ENCODE results near the gene DCT. TPM values are rescaled to one million over a fixed set of nuclear protein-coding genes. Genes with fewer than 3 reads are reported as not detected.

The DCT gene
- total RNA-seq, 4 donors from 2014 or later, result 0.60 to 1.5 (median 1.0) TPM; not detected in 1

DNA sequence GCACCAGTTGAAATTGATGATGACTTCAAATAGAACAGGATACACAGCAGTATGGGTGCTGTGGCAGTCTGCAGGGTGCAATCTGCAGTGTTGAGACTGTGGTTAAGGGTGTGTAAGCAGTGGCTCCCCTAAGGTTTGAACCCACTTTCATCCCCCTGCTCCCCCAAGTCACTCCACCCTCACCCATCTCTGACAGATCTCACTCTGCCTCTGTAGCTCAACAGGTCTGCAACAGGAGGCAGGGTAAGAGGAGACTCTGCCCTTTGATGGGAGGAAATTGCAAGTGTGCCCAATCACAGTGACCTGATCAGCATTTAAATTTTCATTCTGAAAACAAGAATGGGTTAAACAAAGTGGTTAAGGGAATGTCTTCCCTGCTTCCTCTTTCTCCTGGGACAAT, 92.4 kb downstream of the DCT start:
- TF ChIP-seq, protein P1, sequence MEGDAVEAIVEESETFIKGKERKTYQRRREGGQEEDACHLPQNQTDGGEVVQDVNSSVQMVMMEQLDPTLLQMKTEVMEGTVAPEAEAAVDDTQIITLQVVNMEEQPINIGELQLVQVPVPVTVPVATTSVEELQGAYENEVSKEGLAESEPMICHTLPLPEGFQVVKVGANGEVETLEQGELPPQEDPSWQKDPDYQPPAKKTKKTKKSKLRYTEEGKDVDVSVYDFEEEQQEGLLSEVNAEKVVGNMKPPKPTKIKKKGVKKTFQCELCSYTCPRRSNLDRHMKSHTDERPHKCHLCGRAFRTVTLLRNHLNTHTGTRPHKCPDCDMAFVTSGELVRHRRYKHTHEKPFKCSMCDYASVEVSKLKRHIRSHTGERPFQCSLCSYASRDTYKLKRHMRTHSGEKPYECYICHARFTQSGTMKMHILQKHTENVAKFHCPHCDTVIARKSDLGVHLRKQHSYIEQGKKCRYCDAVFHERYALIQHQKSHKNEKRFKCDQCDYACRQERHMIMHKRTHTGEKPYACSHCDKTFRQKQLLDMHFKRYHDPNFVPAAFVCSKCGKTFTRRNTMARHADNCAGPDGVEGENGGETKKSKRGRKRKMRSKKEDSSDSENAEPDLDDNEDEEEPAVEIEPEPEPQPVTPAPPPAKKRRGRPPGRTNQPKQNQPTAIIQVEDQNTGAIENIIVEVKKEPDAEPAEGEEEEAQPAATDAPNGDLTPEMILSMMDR (IDR thresholded peaks at IDR 0.05), result no peak
- DNase-seq (ENCODE audit: low spot score) (no peak), ATAC-seq (ENCODE audit: low FRiP score) (no peak)

Other genes starting within 250 kb of the DCT start
- 10 to 100 TPM; 10.7 to 21.3 (median 13.7) TPM for gene TGDS, start 116.5 kb upstream of the DCT start, total RNA-seq
- gene GPR180, start 122.2 kb upstream of the DCT start, total RNA-seq, result 10 to 100 TPM in 2 of 4 donors, 1 to 10 TPM in 2; 5.3 to 33.4 (median 12.9) TPM
- not detected for gene SOX21, start 232.9 kb upstream of the DCT start, total RNA-seq

All from omental fat pad (tissue), 4 donors.